GM12892 (cell line): ENCODE data around the gene LENEP.

Experiments
- POLR2A ChIP-seq: IDR thresholded peaks from 2 replicates; pipeline ENCODE4 v1.6.1; 2011; ENCODE audit warnings: low read depth, low read length, control low read depth
- POLR2AphosphoS5 ChIP-seq: IDR thresholded peaks from 2 replicates; pipeline ENCODE4 v1.6.1; 2011; ENCODE audit warnings: low read depth, low read length, control low read depth

- TF ChIP-seq POLR2AphosphoS5 (no peak), POLR2A (no peak)
Measured at GRCh38 chr1:154996966-154997701, 3.7 kb downstream of the LENEP start.
